Measurements from ENCODE around the gene TMEM132D. TPM values are rescaled to one million over a fixed set of nuclear protein-coding genes. Genes with fewer than 3 reads are reported as not detected.

TMEM132D gene
- total RNA-seq, 4 donors from 2014 or later, result 0.17 TPM; not detected in 3

- Histone ChIP-seq H3K36me3 (no peaks in the 10 kb centered on the region), H3K27ac (replicated peaks in 1 of 4) (no peak overlapping the region), H3K27me3 (no peaks in the 10 kb centered on the region), H3K4me1 (no peaks in the 10 kb centered on the region), H3K4me3 (no peak overlapping the region), H3K9me3 (no peaks in the 10 kb centered on the region)
- no peak for DNase-seq (ENCODE audit: extremely low spot score)
- TF ChIP-seq EP300 (IDR thresholded peaks at IDR 0.05) (no peak), POLR2A (IDR thresholded peaks at IDR 0.05; ENCODE audit: low read depth) (no peak), POLR2AphosphoS5 (IDR thresholded peaks at IDR 0.05) (no peak)
- TF ChIP-seq, protein P1, sequence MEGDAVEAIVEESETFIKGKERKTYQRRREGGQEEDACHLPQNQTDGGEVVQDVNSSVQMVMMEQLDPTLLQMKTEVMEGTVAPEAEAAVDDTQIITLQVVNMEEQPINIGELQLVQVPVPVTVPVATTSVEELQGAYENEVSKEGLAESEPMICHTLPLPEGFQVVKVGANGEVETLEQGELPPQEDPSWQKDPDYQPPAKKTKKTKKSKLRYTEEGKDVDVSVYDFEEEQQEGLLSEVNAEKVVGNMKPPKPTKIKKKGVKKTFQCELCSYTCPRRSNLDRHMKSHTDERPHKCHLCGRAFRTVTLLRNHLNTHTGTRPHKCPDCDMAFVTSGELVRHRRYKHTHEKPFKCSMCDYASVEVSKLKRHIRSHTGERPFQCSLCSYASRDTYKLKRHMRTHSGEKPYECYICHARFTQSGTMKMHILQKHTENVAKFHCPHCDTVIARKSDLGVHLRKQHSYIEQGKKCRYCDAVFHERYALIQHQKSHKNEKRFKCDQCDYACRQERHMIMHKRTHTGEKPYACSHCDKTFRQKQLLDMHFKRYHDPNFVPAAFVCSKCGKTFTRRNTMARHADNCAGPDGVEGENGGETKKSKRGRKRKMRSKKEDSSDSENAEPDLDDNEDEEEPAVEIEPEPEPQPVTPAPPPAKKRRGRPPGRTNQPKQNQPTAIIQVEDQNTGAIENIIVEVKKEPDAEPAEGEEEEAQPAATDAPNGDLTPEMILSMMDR (IDR thresholded peaks at IDR 0.05), result no peak
- intact Hi-C loops (cut with DNase I), result no loop called here
- WGBS, result 96% methylated on average over 7 of the region's 7 CpGs
Measured at GRCh38 chr12:129304529-129304928, 599.3 kb downstream of the TMEM132D start.

- intact Hi-C loops (cut with DNase I), result no loop called here
- Histone ChIP-seq H3K9me3 (peaks cover 0 to 2% (median 0%) of the 10 kb centered on the region in 4 donors), H3K4me3 (no peak overlapping the region), H3K27me3 (no peaks in the 10 kb centered on the region), H3K4me1 (no peaks in the 10 kb centered on the region), H3K27ac (replicated peaks in 1 of 4) (no peak overlapping the region), H3K36me3 (no peaks in the 10 kb centered on the region)
- WGBS, result 93% methylated on average over 8 of the region's 8 CpGs
- DNase-seq (ENCODE audit: extremely low spot score), result no peak
- TF ChIP-seq POLR2A (IDR thresholded peaks at IDR 0.05; ENCODE audit: low read depth), result no peak
- TF ChIP-seq, protein P1 (IDR thresholded peaks at IDR 0.05), result no peak
- TF ChIP-seq POLR2AphosphoS5 (IDR thresholded peaks at IDR 0.05), result no peak
- TF ChIP-seq EP300 (IDR thresholded peaks at IDR 0.05), result no peak
Measured at GRCh38 chr12:129300011-129300410, 603.8 kb downstream of the TMEM132D start.

DNA sequence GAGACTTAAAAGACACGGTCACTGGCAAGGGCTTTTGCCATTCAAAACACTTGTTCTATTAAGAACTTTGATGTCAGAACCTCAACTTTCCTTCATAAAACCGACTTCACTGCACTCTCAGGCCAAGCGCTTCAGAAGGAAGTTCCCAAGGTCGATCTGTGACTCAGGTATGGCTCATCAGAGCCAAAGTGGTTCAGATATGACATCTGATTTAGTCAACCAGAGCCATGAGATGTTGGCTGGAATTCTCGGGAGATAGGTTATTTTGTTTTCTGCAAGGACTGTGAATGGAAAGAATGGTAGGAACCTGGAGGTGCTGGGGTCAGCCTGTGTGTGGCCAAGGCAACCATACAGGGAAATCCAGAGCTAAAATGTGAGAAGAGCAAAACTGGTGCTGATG is 604.9 kb downstream of the TMEM132D start:
- no peak for DNase-seq (ENCODE audit: extremely low spot score)
- 89% methylated on average over 5 of the region's 5 CpGs for WGBS
- Histone ChIP-seq H3K27me3 (no peaks in the 10 kb centered on the region), H3K4me3 (no peak overlapping the region), H3K27ac (replicated peaks in 1 of 4) (no peak overlapping the region), H3K4me1 (no peaks in the 10 kb centered on the region), H3K36me3 (no peaks in the 10 kb centered on the region), H3K9me3 (peaks cover 0 to 4% (median 0%) of the 10 kb centered on the region in 4 donors)
- intact Hi-C loops (cut with DNase I), result no loop called here
- no peak for TF ChIP-seq POLR2AphosphoS5 (IDR thresholded peaks at IDR 0.05)

DNA sequence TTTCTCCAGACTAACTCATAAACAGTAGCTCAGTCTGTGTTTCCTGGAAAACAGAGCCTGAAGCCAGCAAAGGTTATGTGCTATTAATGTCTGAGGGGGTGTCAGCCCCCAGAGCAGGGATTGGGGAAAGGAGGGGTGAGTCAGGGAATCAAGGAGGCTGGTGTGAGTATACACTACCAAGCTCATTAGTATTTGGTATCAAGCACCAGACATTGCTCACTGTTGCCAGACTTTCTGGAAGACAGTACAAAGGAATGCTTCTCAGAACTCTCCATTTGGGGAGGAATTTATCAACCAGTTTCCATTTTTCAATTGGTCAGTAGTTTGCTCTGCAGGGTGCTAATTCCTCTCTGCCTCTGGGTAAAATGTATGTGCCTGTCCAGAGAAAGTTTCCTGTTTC is 607.2 kb downstream of the TMEM132D start:
- TF ChIP-seq POLR2AphosphoS5 (IDR thresholded peaks at IDR 0.05) (no peak), POLR2A (IDR thresholded peaks at IDR 0.05; ENCODE audit: low read depth) (no peak), EP300 (IDR thresholded peaks at IDR 0.05) (no peak)
- TF ChIP-seq, protein P1 (IDR thresholded peaks at IDR 0.05), result no peak
- no peaks in the 10 kb centered on the region for H3K27me3 ChIP-seq
- no peaks in the 10 kb centered on the region for H3K36me3 ChIP-seq
- H3K9me3 ChIP-seq, result peaks cover 0 to 4% (median 0%) of the 10 kb centered on the region in 4 donors
- H3K27ac ChIP-seq (replicated peaks in 1 of 4), result no peak overlapping the region
- H3K4me3 ChIP-seq, result no peak overlapping the region
- intact Hi-C loops (cut with DNase I), result no loop called here
- no peaks in the 10 kb centered on the region for H3K4me1 ChIP-seq
- no peak for DNase-seq (ENCODE audit: extremely low spot score)

- Histone ChIP-seq H3K4me1 (no peaks in the 10 kb centered on the region), H3K27me3 (no peaks in the 10 kb centered on the region), H3K36me3 (no peaks in the 10 kb centered on the region), H3K27ac (replicated peaks in 1 of 4) (no peak overlapping the region), H3K4me3 (no peak overlapping the region), H3K9me3 (peaks cover 0 to 4% (median 0%) of the 10 kb centered on the region in 4 donors)
- no peak for DNase-seq (ENCODE audit: extremely low spot score)
- TF ChIP-seq, protein P1 (IDR thresholded peaks at IDR 0.05), result no peak
- TF ChIP-seq POLR2AphosphoS5 (IDR thresholded peaks at IDR 0.05) (no peak), EP300 (IDR thresholded peaks at IDR 0.05) (no peak), POLR2A (IDR thresholded peaks at IDR 0.05; ENCODE audit: low read depth) (no peak)
- WGBS, result 95% methylated on average over 7 of the region's 7 CpGs
- intact Hi-C loops (cut with DNase I), result no loop called here
Measured at GRCh38 chr12:129294868-129295267, 609.0 kb downstream of the TMEM132D start.
